Nephron progenitor cell (in vitro differentiated cells): Measurements from ENCODE around the gene SRCIN1.

Experiments used
- DNase-seq: peaks from one replicate; pipeline ENCODE4 v3.0.0; 2021
- H3K27ac Mint-ChIP-seq: 2 replicates; pipeline ENCODE4 v1.8.0; 2021; ENCODE audit warnings: mild to moderate bottlenecking, moderate library complexity, mixed read lengths
- H3K27me3 Mint-ChIP-seq: 2 replicates; pipeline ENCODE4 v1.8.0; 2021; ENCODE audit warnings: mild to moderate bottlenecking, low read depth, mixed read lengths; ENCODE audit not compliant: poor library complexity
- H3K36me3 Mint-ChIP-seq: 2 replicates; pipeline ENCODE4 v1.8.0; 2021; ENCODE audit warnings: low read depth, mixed read lengths
- H3K4me1 Mint-ChIP-seq: 2 replicates; pipeline ENCODE4 v1.8.0; 2021; ENCODE audit warnings: mixed read lengths
- H3K4me3 Mint-ChIP-seq: 2 replicates; pipeline ENCODE4 v1.8.0; 2021; ENCODE audit warnings: mild to moderate bottlenecking, moderate library complexity, mixed read lengths
- H3K9me3 Mint-ChIP-seq: 2 replicates; pipeline ENCODE4 v1.8.0; 2021; ENCODE audit warnings: mild to moderate bottlenecking, moderate library complexity, mixed read lengths
- CTCF ChIP-seq: fragments of 200-600 bp; sonication (generic); IDR thresholded peaks from 2 replicates; pipeline ENCODE4 v1.5.0; 2021; ENCODE audit warnings: antibody characterized with exemption

The SRCIN1 gene

GRCh38 chr17:38596651-38597050 lies 9.1 kb downstream of the SRCIN1 start:
- Mint-ChIP-seq H3K9me3 (no peaks in the 10 kb centered on the region), H3K4me3 (no peak overlapping the region), H3K4me1 (peaks cover 98% of the 10 kb centered on the region), H3K27me3 (peaks cover 29% of the 10 kb centered on the region), H3K27ac (no peak overlapping the region), H3K36me3 (no peaks in the 10 kb centered on the region)
- no peak for DNase-seq
- TF ChIP-seq CTCF = no peak

- H3K27ac Mint-ChIP-seq = no peak overlapping the region
- no peaks in the 10 kb centered on the region for H3K9me3 Mint-ChIP-seq
- no peak overlapping the region for H3K4me3 Mint-ChIP-seq
- peaks cover 98% of the 10 kb centered on the region for H3K4me1 Mint-ChIP-seq
- DNase-seq = no peak
- no peak for TF ChIP-seq CTCF
- H3K36me3 Mint-ChIP-seq = no peaks in the 10 kb centered on the region
- peaks cover 34% of the 10 kb centered on the region for H3K27me3 Mint-ChIP-seq
Measured at GRCh38 chr17:38595892-38596291, 9.9 kb downstream of the SRCIN1 start.

- H3K27me3 Mint-ChIP-seq = peaks cover 34% of the 10 kb centered on the region
- peaks cover 89% of the 10 kb centered on the region for H3K4me1 Mint-ChIP-seq
- H3K36me3 Mint-ChIP-seq = no peaks in the 10 kb centered on the region
- H3K4me3 Mint-ChIP-seq = no peak overlapping the region
- no peak for DNase-seq
- TF ChIP-seq CTCF = no peak
- H3K9me3 Mint-ChIP-seq = no peaks in the 10 kb centered on the region
- no peak overlapping the region for H3K27ac Mint-ChIP-seq
Measured at GRCh38 chr17:38594152-38594551, 11.6 kb downstream of the SRCIN1 start.

GRCh38 chr17:38592487-38592886 lies 13.3 kb downstream of the SRCIN1 start:
- Mint-ChIP-seq H3K27ac (no peak overlapping the region), H3K4me3 (no peak overlapping the region)

GRCh38 chr17:38591759-38592241 lies 14.0 kb downstream of the SRCIN1 start:
- peaks cover 31% of the 10 kb centered on the region for H3K27me3 Mint-ChIP-seq
- no peak for TF ChIP-seq CTCF
- peaks cover 82% of the 10 kb centered on the region for H3K4me1 Mint-ChIP-seq
- no peak overlapping the region for H3K27ac Mint-ChIP-seq
- no peak for DNase-seq
- H3K9me3 Mint-ChIP-seq = no peaks in the 10 kb centered on the region
- peak overlapping the region; percentile 33 for H3K4me3 Mint-ChIP-seq
- no peaks in the 10 kb centered on the region for H3K36me3 Mint-ChIP-seq

More at GRCh38 chr17:38592487-38592886, 13.3 kb downstream of the SRCIN1 start:
- no peak for DNase-seq
- H3K4me1 Mint-ChIP-seq = peaks cover 88% of the 10 kb centered on the region
- H3K27me3 Mint-ChIP-seq = peaks cover 35% of the 10 kb centered on the region
- H3K36me3 Mint-ChIP-seq = no peaks in the 10 kb centered on the region
- no peak for TF ChIP-seq CTCF
- no peaks in the 10 kb centered on the region for H3K9me3 Mint-ChIP-seq

- peak overlapping the region; percentile 39 for H3K27ac Mint-ChIP-seq
Measured at GRCh38 chr17:38590988-38591758, 14.6 kb downstream of the SRCIN1 start.

More at GRCh38 chr17:38590988-38591758, 14.6 kb downstream of the SRCIN1 start:
- Mint-ChIP-seq H3K36me3 (no peaks in the 10 kb centered on the region), H3K4me3 (peak overlapping the region; percentile 33), H3K27me3 (peaks cover 31% of the 10 kb centered on the region), H3K4me1 (peaks cover 75% of the 10 kb centered on the region), H3K9me3 (no peaks in the 10 kb centered on the region)
- TF ChIP-seq CTCF = no peak
- DNase-seq = no peak
